GM12801 (cell line): ENCODE measurements around the gene EVA1C.

Experiments
- CTCF ChIP-seq: IDR thresholded peaks from one replicate; pipeline ENCODE4 v1.5.1; 2011; ENCODE audit warnings: control low read depth; ENCODE audit not compliant: insufficient read length; ENCODE audit errors: extremely low read depth

Gene EVA1C

GRCh38 chr21:32562915-32563314 lies 150.4 kb downstream of the EVA1C start:
- TF ChIP-seq CTCF = no peak
